Astrocyte (in vitro differentiated cells and primary cell): Measurements from ENCODE around the gene SUPT3H. TPM values are rescaled to one million over a fixed set of nuclear protein-coding genes. Genes with fewer than 3 reads are reported as not detected.
A peak's percentile ranks its signal among the peaks of the same experiment; 100 is the strongest.

Experiments used
- DNase-seq: peaks from one replicate; pipeline ENCODE4 v3.0.0-alpha.2; 2010; ENCODE audit warnings: low read depth
- FAIRE-seq: peaks from 2 replicates; lab custom pipeline; 2011; peaks lifted over from hg19 to GRCh38; lab: Jason Lieb, UNC
- H2AFZ ChIP-seq: 2 replicates; pipeline ENCODE4 v1.6.0; 2012; ENCODE audit warnings: low read depth, low read length, inconsistent platforms
- H3K27ac ChIP-seq: 2 replicates; pipeline ENCODE4 v1.5.1; 2011; ENCODE audit warnings: low read depth, low read length, inconsistent platforms
- H3K27me3 ChIP-seq: 2 replicates; pipeline ENCODE4 v1.6.0; 2011; ENCODE audit warnings: low read length, inconsistent platforms; ENCODE audit not compliant: insufficient read depth
- H3K36me3 ChIP-seq: 2 replicates; pipeline ENCODE4 v1.5.1; 2011; ENCODE audit warnings: low read length, inconsistent platforms; ENCODE audit not compliant: insufficient read depth
- H3K4me1 ChIP-seq: 2 replicates; pipeline ENCODE4 v1.5.1; 2011; ENCODE audit warnings: low read length, inconsistent platforms; ENCODE audit not compliant: insufficient read depth
- H3K4me2 ChIP-seq: 2 replicates; pipeline ENCODE4 v1.6.0; 2012; ENCODE audit warnings: low read length, inconsistent platforms
- H3K4me3 ChIP-seq: 2 replicates; pipeline ENCODE4 v1.5.1; 2011; ENCODE audit warnings: low read depth, mild to moderate bottlenecking, low read length, inconsistent platforms; ENCODE audit not compliant: insufficient read depth
- H3K79me2 ChIP-seq: 2 replicates; pipeline ENCODE4 v1.6.0; 2012; ENCODE audit warnings: mild to moderate bottlenecking, low read length, inconsistent platforms; ENCODE audit not compliant: insufficient read depth
- H3K9ac ChIP-seq: 2 replicates; pipeline ENCODE4 v1.6.0; 2012; ENCODE audit warnings: mild to moderate bottlenecking, low read length, inconsistent platforms
- H3K9me3 ChIP-seq: 2 replicates; pipeline ENCODE4 v1.5.1; 2012; ENCODE audit warnings: low read depth, mild to moderate bottlenecking, low read length, inconsistent platforms; ENCODE audit not compliant: insufficient read depth
- H4K20me1 ChIP-seq: 2 replicates; pipeline ENCODE4 v1.6.0; 2012; ENCODE audit warnings: low read length, inconsistent platforms; ENCODE audit not compliant: insufficient read depth
- H3K27ac Mint-ChIP-seq: one replicate; pipeline ENCODE4 v1.8.0; 2021; ENCODE audit warnings: mild to moderate bottlenecking, mixed read lengths; ENCODE audit not compliant: unreplicated experiment
- H3K27me3 Mint-ChIP-seq: one replicate; pipeline ENCODE4 v1.8.0; 2021; ENCODE audit warnings: low read depth, mixed read lengths; ENCODE audit not compliant: unreplicated experiment
- H3K36me3 Mint-ChIP-seq: one replicate; pipeline ENCODE4 v1.8.0; 2021; ENCODE audit warnings: low read depth, mixed read lengths; ENCODE audit not compliant: unreplicated experiment
- H3K4me1 Mint-ChIP-seq: one replicate; pipeline ENCODE4 v1.8.0; 2021; ENCODE audit warnings: low read depth, mixed read lengths; ENCODE audit not compliant: unreplicated experiment
- H3K4me3 Mint-ChIP-seq: one replicate; pipeline ENCODE4 v1.8.0; 2021; ENCODE audit warnings: mild to moderate bottlenecking, moderate library complexity, mixed read lengths; ENCODE audit not compliant: unreplicated experiment
- H3K9me3 Mint-ChIP-seq: one replicate; pipeline ENCODE4 v1.8.0; 2021; ENCODE audit warnings: mild to moderate bottlenecking, mixed read lengths; ENCODE audit not compliant: unreplicated experiment
- EZH2 ChIP-seq: IDR thresholded peaks from 2 replicates; pipeline ENCODE4 v1.6.1; 2012; ENCODE audit warnings: mild to moderate bottlenecking, low read length, inconsistent platforms; ENCODE audit not compliant: insufficient read depth
- total RNA-seq: library from RNA; stranded (reverse); gene quantifications from 2 replicates; pipeline ENCODE4 v1.2.1, GENCODE V29; 2021
- TF ChIP-seq, protein P1 (sequence below): IDR thresholded peaks from 2 replicates; pipeline ENCODE4 v1.5.1; 2011; ENCODE audit warnings: low read depth, mild to moderate bottlenecking, inconsistent platforms, low read length, moderate library complexity; ENCODE audit not compliant: insufficient read depth

SUPT3H gene
- total RNA-seq, 1 donor from 2014 or later: 12.4 TPM

DNA sequence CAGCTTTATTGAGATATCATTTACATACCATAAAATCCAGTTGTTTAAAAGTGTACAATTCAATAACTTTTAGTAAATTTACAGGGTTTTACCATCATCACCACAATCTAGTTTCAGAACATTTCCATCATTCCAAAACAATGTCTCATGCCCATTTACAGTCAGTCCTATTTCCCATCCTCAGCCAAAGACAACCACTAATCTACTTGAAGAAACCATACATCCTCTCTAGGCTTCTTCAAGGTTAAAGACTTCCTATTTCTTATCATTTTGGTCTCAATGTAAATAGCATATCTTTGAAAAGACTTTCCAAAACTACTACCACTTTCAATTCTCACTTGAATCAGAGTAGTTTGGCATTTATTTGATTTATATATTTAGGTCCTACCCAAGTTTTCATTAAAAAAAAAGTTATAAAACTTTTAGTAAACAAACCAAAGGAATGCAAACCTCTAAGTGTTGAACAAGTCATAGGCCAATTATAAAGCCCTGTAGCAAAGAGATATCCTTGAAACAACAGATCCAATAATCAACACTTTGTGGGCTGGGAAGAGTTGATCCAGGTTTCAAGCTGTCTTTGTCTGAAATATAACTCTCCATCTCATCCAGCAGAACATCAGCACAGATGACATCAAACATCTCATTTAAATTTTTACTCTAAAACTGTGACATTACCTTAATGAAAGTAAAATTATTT lies 260.9 kb downstream of the SUPT3H start:
- Histone ChIP-seq H3K4me3 (no peak overlapping the region), H3K36me3 (no peaks in the 10 kb centered on the region), H3K4me1 (peaks cover 11% of the 10 kb centered on the region), H3K79me2 (no peaks in the 10 kb centered on the region), H4K20me1 (no peaks in the 10 kb centered on the region), H3K9me3 (no peaks in the 10 kb centered on the region), H3K27ac (peak overlapping the region; percentile 12), H3K27me3 (no peaks in the 10 kb centered on the region), H3K4me2 (peak overlapping the region; percentile 49), H3K9ac (no peak overlapping the region), H2AFZ (no peak overlapping the region)
- Mint-ChIP-seq H3K4me1 (peaks cover 26% of the 10 kb centered on the region), H3K36me3 (no peaks in the 10 kb centered on the region), H3K4me3 (no peak overlapping the region), H3K27ac (peak overlapping the region; percentile 87), H3K27me3 (no peaks in the 10 kb centered on the region), H3K9me3 (no peaks in the 10 kb centered on the region)
- no peak for TF ChIP-seq EZH2
- TF ChIP-seq, protein P1, sequence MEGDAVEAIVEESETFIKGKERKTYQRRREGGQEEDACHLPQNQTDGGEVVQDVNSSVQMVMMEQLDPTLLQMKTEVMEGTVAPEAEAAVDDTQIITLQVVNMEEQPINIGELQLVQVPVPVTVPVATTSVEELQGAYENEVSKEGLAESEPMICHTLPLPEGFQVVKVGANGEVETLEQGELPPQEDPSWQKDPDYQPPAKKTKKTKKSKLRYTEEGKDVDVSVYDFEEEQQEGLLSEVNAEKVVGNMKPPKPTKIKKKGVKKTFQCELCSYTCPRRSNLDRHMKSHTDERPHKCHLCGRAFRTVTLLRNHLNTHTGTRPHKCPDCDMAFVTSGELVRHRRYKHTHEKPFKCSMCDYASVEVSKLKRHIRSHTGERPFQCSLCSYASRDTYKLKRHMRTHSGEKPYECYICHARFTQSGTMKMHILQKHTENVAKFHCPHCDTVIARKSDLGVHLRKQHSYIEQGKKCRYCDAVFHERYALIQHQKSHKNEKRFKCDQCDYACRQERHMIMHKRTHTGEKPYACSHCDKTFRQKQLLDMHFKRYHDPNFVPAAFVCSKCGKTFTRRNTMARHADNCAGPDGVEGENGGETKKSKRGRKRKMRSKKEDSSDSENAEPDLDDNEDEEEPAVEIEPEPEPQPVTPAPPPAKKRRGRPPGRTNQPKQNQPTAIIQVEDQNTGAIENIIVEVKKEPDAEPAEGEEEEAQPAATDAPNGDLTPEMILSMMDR: no peak
- DNase-seq (peak; percentile 87), FAIRE-seq (peak; percentile 98)

DNA sequence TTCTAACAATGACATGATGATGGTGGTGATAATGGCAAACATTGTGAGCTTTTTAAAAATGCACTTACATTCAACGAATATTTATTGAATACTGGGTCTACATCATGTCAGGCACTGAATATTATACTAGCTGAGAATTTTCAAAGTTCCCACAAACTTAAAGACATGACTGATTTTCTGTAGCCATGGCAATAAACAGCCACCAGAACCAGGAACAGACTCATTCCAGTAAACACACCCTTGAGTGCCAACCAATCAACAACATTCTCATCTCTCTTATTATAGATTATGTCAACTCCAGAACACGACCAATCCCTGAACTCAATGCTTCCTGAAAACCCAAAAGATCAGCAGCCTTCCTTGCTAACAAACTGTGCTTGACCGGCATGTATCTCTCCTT lies 262.0 kb downstream of the SUPT3H start:
- no peak overlapping the region for H3K4me2 ChIP-seq
- FAIRE-seq: no peak
- no peaks in the 10 kb centered on the region for H4K20me1 ChIP-seq
- H3K79me2 ChIP-seq: no peaks in the 10 kb centered on the region
- DNase-seq: peak; percentile 55
- no peak overlapping the region for H3K4me3 ChIP-seq
- no peak overlapping the region for H2AFZ ChIP-seq
- no peak for TF ChIP-seq EZH2
- TF ChIP-seq, protein P1: no peak
- Mint-ChIP-seq H3K27ac (peak overlapping the region; percentile 87), H3K4me1 (peaks cover 26% of the 10 kb centered on the region), H3K36me3 (no peaks in the 10 kb centered on the region), H3K4me3 (no peak overlapping the region), H3K9me3 (no peaks in the 10 kb centered on the region), H3K27me3 (no peaks in the 10 kb centered on the region)
- no peaks in the 10 kb centered on the region for H3K36me3 ChIP-seq
- peaks cover 11% of the 10 kb centered on the region for H3K4me1 ChIP-seq
- H3K9me3 ChIP-seq: no peaks in the 10 kb centered on the region
- no peak overlapping the region for H3K27ac ChIP-seq
- H3K27me3 ChIP-seq: no peaks in the 10 kb centered on the region
- H3K9ac ChIP-seq: no peak overlapping the region

DNA sequence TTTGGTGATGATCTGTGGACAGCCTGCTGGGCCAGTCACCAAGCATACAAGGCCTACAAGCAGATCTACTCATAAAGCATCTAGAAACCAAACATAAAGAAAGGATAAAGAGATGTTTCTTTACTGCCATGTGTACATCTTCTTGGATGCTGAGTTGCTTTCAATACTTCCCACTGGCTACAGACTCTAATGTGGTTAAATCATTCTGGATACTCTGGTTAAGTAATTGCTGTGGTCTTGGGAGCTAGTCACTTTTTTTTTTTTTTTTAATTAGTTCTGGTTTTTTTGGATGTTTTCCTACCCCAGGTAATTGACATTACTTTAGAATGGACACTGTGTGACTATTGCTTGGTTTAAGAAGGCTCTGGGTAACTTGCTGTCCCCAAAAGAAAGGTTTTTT lies 265.0 kb downstream of the SUPT3H start:
- H2AFZ ChIP-seq: no peak overlapping the region
- Mint-ChIP-seq H3K9me3 (no peaks in the 10 kb centered on the region), H3K4me3 (no peak overlapping the region), H3K4me1 (peaks cover 25% of the 10 kb centered on the region), H3K27ac (peak overlapping the region; percentile 48), H3K27me3 (no peaks in the 10 kb centered on the region), H3K36me3 (no peaks in the 10 kb centered on the region)
- H3K4me1 ChIP-seq: peaks cover 11% of the 10 kb centered on the region
- H3K4me3 ChIP-seq: no peak overlapping the region
- no peak for FAIRE-seq
- peak; percentile 29 for DNase-seq
- no peak overlapping the region for H3K4me2 ChIP-seq
- H3K27ac ChIP-seq: no peak overlapping the region
- TF ChIP-seq EZH2: no peak
- TF ChIP-seq, protein P1: no peak
- no peaks in the 10 kb centered on the region for H4K20me1 ChIP-seq
- H3K27me3 ChIP-seq: no peaks in the 10 kb centered on the region
- no peaks in the 10 kb centered on the region for H3K9me3 ChIP-seq
- no peak overlapping the region for H3K9ac ChIP-seq
- no peaks in the 10 kb centered on the region for H3K79me2 ChIP-seq
- H3K36me3 ChIP-seq: no peaks in the 10 kb centered on the region
